K562 (cell line): ENCODE data around the gene TAS2R41. TPM values are rescaled to one million over a fixed set of nuclear protein-coding genes. Genes with fewer than 3 reads are reported as not detected.
A peak's percentile ranks its signal among the peaks of the same experiment; 100 is the strongest.

Experiments
- CREB3L1 ChIP-seq: fragments of 450-650 bp; IDR thresholded peaks from 2 replicates; pipeline ENCODE4 v1.6.1; 2014; ENCODE audit warnings: low read depth, mild to moderate bottlenecking, moderate library complexity, borderline replicate concordance
- CTCF ChIP-seq, 3 experiments: IDR thresholded peaks in 2 of 3; conservative IDR thresholded peaks in 1 of 3; 2 replicates each; pipeline ENCODE4 v1.5.1; 2011 to 2012; ENCODE audit warnings: low read length in 3 of 3, mild to moderate bottlenecking in 3 of 3, control low read depth in 2 of 3, improper control_type of control experiment in 1 of 3, inconsistent platforms in 1 of 3, low read depth in 1 of 3, mixed read lengths in 1 of 3, moderate library complexity in 1 of 3; ENCODE audit not compliant: insufficient read depth in 2 of 3
- E2F6 ChIP-seq, 2 experiments: IDR thresholded peaks; 2 replicates each; pipeline ENCODE4 v1.6.1; 2011; ENCODE audit warnings: borderline replicate concordance in 1 of 2, control low read depth in 1 of 2, low read depth in 1 of 2, low read length in 1 of 2, mild to moderate bottlenecking in 1 of 2, mixed read lengths in 1 of 2, moderate library complexity in 1 of 2; ENCODE audit not compliant: insufficient read depth in 1 of 2, insufficient read length in 1 of 2, poor library complexity in 1 of 2, severe bottlenecking in 1 of 2; ENCODE audit errors: extremely low read depth in 1 of 2
- FOXM1 ChIP-seq, 2 experiments: fragments of 450-650 bp in 1 of 2; sonication (generic) in 1 of 2; formaldehyde crosslinking in 1 of 2; IDR thresholded peaks; 2 replicates each; pipeline versions ENCODE4 v1.6.1 to v1.9.0; 2017 to 2022; ENCODE audit warnings: low read depth in 2 of 2, mild to moderate bottlenecking in 2 of 2, missing genetic modification reagents in 1 of 2, moderate library complexity in 1 of 2
- GTF2B ChIP-seq: IDR thresholded peaks from 2 replicates; pipeline ENCODE4 v1.6.1; 2011; ENCODE audit not compliant: insufficient read length; ENCODE audit errors: extremely low read depth
- HDAC1 ChIP-seq, 2 experiments: fragments of 450-650 bp; IDR thresholded peaks; 2 replicates each; pipeline ENCODE4 v1.6.1; 2016 to 2017; ENCODE audit warnings: inconsistent platforms in 1 of 2, mild to moderate bottlenecking in 1 of 2, moderate library complexity in 1 of 2
- HMG20A ChIP-seq: fragments of 450-650 bp; formaldehyde crosslinking; conservative IDR thresholded peaks from 2 replicates; pipeline ENCODE4 v1.4.0; 2020; ENCODE audit warnings: mild to moderate bottlenecking, mixed read lengths
- JUND ChIP-seq, 2 experiments: IDR thresholded peaks; 2 replicates in 1 of 2; 3 replicates in 1 of 2; pipeline ENCODE4 v1.6.1; 2011; ENCODE audit warnings: borderline replicate concordance in 2 of 2, low read depth in 2 of 2, low read length in 2 of 2, improper control_type of control experiment in 1 of 2, missing biosample characterization in 1 of 2, missing genetic modification characterization in 1 of 2, missing genetic modification reagents in 1 of 2
- MAZ ChIP-seq, 2 experiments: fragments of 450-650 bp in 1 of 2; sonication (generic) in 1 of 2; formaldehyde crosslinking; IDR thresholded peaks in 1 of 2; conservative IDR thresholded peaks in 1 of 2; 2 replicates each; pipeline versions ENCODE4 v1.4.0 to v1.5.0; 2020; ENCODE audit warnings: mild to moderate bottlenecking in 1 of 2, missing genetic modification reagents in 1 of 2
- MNT ChIP-seq, 2 experiments: fragments of 450-650 bp; conservative IDR thresholded peaks; 2 replicates each; pipeline ENCODE4 v1.6.1; 2017; ENCODE audit warnings: mild to moderate bottlenecking in 2 of 2, moderate library complexity in 2 of 2
- MYC ChIP-seq, 2 experiments: fragments of 250-450 bp in 1 of 2; sonication (Bioruptor Pico) in 1 of 2; IDR thresholded peaks; 2 replicates each; pipeline versions ENCODE4 v1.5.1 to v1.6.1; 2012 to 2021; ENCODE audit warnings: low read depth in 2 of 2, borderline replicate concordance in 1 of 2, improper control_type of control experiment in 1 of 2, low read length in 1 of 2, mild to moderate bottlenecking in 1 of 2, moderate library complexity in 1 of 2
- NEUROD1 ChIP-seq: fragments of 150-350 bp; IDR thresholded peaks from 2 replicates; pipeline ENCODE4 v1.6.1; 2014; ENCODE audit warnings: borderline replicate concordance, low read length, low read depth; ENCODE audit not compliant: partially characterized antibody
- PML ChIP-seq: IDR thresholded peaks from 2 replicates; pipeline ENCODE4 v1.6.1; 2012; ENCODE audit warnings: low read length, inconsistent platforms
- SMARCA4 ChIP-seq: fragments of 450-650 bp; IDR thresholded peaks from 2 replicates; pipeline ENCODE4 v1.6.1; 2016
- SOX6 ChIP-seq: fragments of 450-650 bp; IDR thresholded peaks from 2 replicates; pipeline ENCODE4 v1.6.1; 2014; ENCODE audit warnings: mild to moderate bottlenecking
- TCF3 ChIP-seq: sonication (generic); formaldehyde crosslinking; IDR thresholded peaks from 2 replicates; pipeline ENCODE4 v1.4.0; 2020; ENCODE audit warnings: mild to moderate bottlenecking, missing genetic modification reagents
- ZZZ3 ChIP-seq: fragments of 450-650 bp; IDR thresholded peaks from 2 replicates; pipeline ENCODE4 v1.6.1; 2016; ENCODE audit warnings: antibody characterized with exemption, mild to moderate bottlenecking, moderate library complexity
- polyA plus RNA-seq, 8 experiments: library from polyadenylated mRNA; depleted of rRNA in 4 of 8; stranded (reverse) in 5 of 8; unstranded in 3 of 8; fragments of >200 nt; fragmentation: Nextera tagmentation in 2 of 8; fragmentation: Illumina TruSeq in 1 of 8; extraction: Ambion mirVana in 2 of 8; extraction: Trizol in 1 of 8; gene quantifications; 2 replicates each; pipeline versions ENCODE4 v1.2.1 to v1.2.3, GENCODE V29; 2011 to 2014; ENCODE audit warnings: inconsistent platforms in 1 of 8, missing spikeins in 1 of 8
- total RNA-seq, 7 experiments: library from RNA; depleted of rRNA in 6 of 7; stranded (reverse); fragments of >200 nt in 6 of 7; fragmentation: Illumina TruSeq in 2 of 7; extraction: Trizol in 2 of 7; gene quantifications; 2 replicates each; pipeline versions ENCODE4 v1.2.1 to v1.2.3, GENCODE V29; 2011 to 2021; ENCODE audit warnings: low replicate concordance in 1 of 7

TAS2R41 gene
- total and polyA plus RNA-seq, 9 of the 15 experiments (the other 6 are each of a cell fraction or from before 2014, with no cell fraction given), result not detected

- TF ChIP-seq CTCF (IDR thresholded peaks at IDR 0.05 in 2 of 3, conservative IDR thresholded peaks at IDR 0.05 in 1 of 3; ENCODE audit: insufficient read depth in 2 of 3, low read depth in 1 of 3, low read length in 3 of 3) (no peak), PML (peak; percentile 54; the same call in 1 of the 2 replicates), SMARCA4 (peak; percentile 66; the same call in 1 of the 2 replicates), SOX6 (peak; percentile 19; the same call in 1 of the 2 replicates), NEUROD1 (no peak), MNT (conservative IDR thresholded peaks at IDR 0.05) (peak; percentile 91 to 94), CREB3L1 (peak; percentile 59; the same call in 1 of the 2 replicates), MYC (IDR thresholded peaks at IDR 0.05; ENCODE audit: low read depth, low read length) (peak; percentile 61), MYC (CRISPR knock-in tag; IDR thresholded peaks at IDR 0.05; ENCODE audit: borderline replicate concordance, low read depth) (no peak), TCF3 (CRISPR knock-in tag) (peak; percentile 38; the same call in 1 of the 2 replicates), E2F6 (IDR thresholded peaks at IDR 0.05; ENCODE audit: borderline replicate concordance in 1 of 2, extremely low read depth in 1 of 2, insufficient read depth in 1 of 2, insufficient read length in 1 of 2, low read depth in 1 of 2, low read length in 1 of 2, poor library complexity in 1 of 2, severe bottlenecking in 1 of 2) (peak in 1 of 2 experiments; percentile 66), ZZZ3 (no peak), HDAC1 (IDR thresholded peaks at IDR 0.05) (peak in 1 of 2 experiments; percentile 60; a peak in 2 of 4 replicates), JUND (IDR thresholded peaks at IDR 0.05; ENCODE audit: borderline replicate concordance, low read depth, low read length) (0 out of 2 replicates have a peak, but pooled peaks have one; percentile 31), JUND (tag; IDR thresholded peaks at IDR 0.05; ENCODE audit: borderline replicate concordance, low read depth, low read length) (0 out of 3 replicates have a peak, but pooled peaks have one; percentile 49), FOXM1 (IDR thresholded peaks at IDR 0.05; ENCODE audit: low read depth) (peak; percentile 62), FOXM1 (CRISPR knock-in tag; IDR thresholded peaks at IDR 0.05; ENCODE audit: low read depth) (no peak), MAZ (CRISPR knock-in tag; conservative IDR thresholded peaks at IDR 0.05 in 1 of 2, IDR thresholded peaks at IDR 0.05 in 1 of 2) (0 out of 4 replicates have a peak, but pooled peaks of 1 of the 2 experiments have one; percentile 28), GTF2B (no peak), HMG20A (CRISPR knock-in tag) (no peak)
These were observed 29.4 kb downstream of the TAS2R41 start (continued) for GRCh38 chr7:143507094-143507518.
